ENCODE data around the gene LCP2.

The LCP2 gene

GRCh38 chr5:170202117-170202516 lies 95.5 kb downstream of the LCP2 start:
- DNase-seq, result no peak

GRCh38 chr5:170201311-170201710 lies 96.3 kb downstream of the LCP2 start:
- DNase-seq, result no peak

- DNase-seq, result no peak
Observed at GRCh38 chr5:170200876-170201275, 96.7 kb downstream of the LCP2 start.

Data from GF-D8 (cell line).